ENCODE data around the gene FAM184B.
"Not testable (repeated sequence)": the region's sequence is repeated elsewhere in the genome, so short reads cannot be mapped to it uniquely, and the experiment has no call there.

The FAM184B gene

GRCh38 chr4:17680559-17681280 is 100.7 kb downstream of the FAM184B start:
- no peak for DNase-seq

DNA sequence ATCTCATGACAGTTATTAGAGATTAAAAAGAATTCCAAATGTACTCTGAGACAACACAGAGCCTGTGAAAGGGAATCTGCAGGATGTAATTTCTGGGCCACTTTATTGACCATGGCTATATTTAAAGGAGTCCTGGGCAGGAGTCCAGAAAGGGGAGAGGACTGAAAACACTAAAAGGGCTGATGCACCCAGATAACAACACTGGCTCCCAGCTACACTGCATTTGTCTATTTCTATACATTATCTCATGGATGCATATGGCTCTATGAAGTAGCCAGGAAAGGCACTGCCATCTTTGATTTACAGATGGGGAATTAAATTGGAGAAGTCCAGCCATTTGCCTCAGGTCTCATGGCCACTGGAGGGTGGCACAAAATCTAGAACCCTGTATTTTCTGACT is 111.0 kb downstream of the FAM184B start:
- DNase-seq, result no peak

GRCh38 chr4:17667653-17668201 is 113.7 kb downstream of the FAM184B start:
- peak; percentile 13 for DNase-seq

DNA sequence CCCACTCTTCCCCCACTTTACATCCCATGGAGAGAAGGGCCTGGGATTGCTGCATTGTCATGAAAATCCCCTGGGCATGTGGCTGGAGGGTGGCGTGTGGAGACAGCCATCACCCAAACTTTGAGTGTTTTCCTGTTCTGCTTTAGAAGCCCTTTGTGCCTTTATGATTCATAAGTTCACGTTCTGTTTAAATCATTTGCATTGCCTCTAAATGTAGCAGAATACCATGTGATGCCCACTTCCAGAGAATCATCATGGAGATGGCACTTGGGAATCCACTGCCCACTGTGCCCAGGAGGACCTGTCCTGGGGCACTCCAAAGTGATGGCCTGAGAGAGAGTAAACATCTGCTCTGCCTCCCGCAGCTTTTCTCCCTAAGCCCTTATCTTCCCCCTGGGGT is 114.2 kb downstream of the FAM184B start:
- DNase-seq, result no peak

DNA sequence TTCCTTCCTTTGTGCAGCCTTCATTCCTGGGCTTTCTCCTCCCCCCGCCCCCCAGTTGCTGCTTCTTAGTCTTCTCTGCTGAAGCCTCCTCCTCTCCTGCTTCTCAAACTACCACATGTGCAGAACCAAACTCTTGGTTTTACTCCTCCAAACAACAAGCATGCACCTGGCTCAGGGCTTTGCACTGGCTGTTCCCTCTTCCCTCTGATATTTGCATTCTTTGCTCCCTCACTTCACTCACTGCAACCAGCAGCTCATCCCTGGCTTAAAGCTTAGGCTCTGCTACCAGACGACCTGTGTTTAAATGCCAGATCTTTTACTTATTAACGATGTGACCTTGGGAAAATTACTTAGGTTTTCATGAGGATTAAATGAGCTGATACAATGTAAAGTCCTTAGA is 115.6 kb downstream of the FAM184B start:
- no peak for DNase-seq

DNA sequence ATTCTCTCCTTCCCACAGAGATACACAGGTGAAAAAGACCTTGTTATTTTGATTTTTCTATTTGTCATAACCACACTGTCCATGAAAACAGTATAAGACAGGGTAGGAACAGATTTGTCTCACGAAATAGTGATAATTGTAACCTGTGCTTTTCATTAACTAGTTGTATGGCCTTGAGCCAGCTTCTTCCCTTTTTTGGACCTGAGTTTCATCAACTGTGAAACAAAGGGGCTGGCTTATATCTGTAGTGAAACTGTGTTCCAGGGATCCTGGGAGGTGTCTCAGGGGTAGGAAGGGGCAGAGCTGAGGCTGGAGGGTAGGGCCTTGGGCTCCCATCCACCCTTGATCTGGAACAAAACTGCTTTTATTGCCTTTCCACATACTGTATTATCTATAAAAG is 116.1 kb downstream of the FAM184B start:
- DNase-seq, result no peak

- no peak for DNase-seq
Measured at GRCh38 chr4:17664755-17665154, 116.7 kb downstream of the FAM184B start.

DNA sequence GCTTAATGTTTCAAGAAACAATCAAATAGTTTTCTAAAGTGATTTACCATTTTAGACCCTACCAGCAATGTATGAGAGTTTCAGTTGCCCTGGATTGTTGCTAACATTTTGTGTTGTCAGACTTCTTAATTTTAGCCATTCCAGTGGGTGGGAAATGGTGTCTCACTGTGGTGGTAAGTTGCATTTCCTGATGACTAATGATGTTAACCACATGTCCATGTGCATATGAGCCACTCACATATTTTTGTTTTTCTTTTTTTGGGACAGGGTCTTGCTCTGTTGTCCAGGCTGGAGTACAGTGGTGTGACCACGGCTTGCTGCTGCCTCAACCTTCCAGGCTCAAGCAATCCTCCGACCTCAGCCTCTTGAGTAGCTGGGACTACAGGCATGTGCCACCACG is 118.7 kb downstream of the FAM184B start:
- no peak for DNase-seq

DNA sequence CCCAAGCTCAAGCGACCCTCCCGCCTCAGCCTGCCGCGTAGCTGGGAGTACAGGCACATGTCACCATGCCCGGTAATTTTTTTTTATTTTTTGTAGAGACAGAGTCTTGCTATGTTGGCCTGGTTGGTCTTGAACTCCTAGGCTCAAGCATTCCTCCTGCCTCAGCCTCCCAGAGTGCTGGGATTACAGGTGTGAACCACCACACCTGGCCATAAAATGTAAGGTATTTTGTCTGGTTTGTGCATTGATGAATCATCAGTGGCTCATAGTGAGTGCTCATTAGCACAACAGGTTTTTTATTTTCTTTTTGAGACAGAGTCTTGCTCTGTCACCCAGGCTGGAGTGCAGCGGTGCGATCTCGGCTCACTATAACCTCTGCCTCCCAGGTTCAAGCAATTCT is 122.2 kb downstream of the FAM184B start:
- not testable (repeated sequence) for DNase-seq

DNA sequence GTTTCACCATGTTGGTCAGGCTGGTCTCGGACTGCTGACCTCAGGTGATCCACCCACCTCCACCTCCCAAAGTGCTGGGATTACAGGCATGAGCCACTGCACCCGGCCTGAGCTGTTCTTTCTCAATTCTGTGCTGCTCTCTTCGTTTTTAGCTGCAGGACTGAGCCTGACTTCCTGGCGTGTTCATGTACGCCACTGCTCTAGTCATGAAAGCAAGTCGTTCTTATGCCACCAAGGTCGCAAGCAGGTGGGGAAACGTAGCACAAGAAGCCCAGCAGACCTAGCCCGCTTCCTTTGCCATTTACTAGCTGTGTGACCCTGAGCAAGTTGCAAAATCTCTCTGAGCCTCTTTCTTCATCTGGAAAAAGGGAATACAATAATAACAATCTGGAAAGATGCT is 123.6 kb downstream of the FAM184B start:
- DNase-seq, result no peak

- no peak for DNase-seq
Measured at GRCh38 chr4:17657090-17657489, 124.3 kb downstream of the FAM184B start.

DNA sequence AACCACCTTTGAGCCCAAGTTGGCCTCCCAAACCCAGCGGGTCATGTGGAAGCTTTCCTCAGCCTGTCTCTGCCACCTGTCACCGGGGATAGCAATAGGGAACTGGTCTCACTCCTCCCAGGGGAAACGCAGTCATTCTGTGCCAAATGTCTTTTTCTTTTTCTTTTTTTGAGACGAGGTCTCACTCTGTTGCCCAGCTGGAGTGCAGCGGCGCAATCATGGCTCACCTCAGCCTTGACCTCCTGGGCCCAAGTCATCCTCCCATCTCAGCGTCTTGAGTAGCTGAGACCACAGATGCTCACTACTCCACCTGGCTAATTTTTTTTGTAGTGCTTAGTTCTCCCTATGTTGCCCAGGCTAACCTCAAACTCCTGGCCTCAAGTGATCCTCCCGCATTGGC is 126.7 kb downstream of the FAM184B start:
- DNase-seq, result no peak

GRCh38 chr4:17650406-17650805 is 131.0 kb downstream of the FAM184B start:
- no peak for DNase-seq

- no peak for DNase-seq
Measured at GRCh38 chr4:17647927-17648326, 133.5 kb downstream of the FAM184B start.

GRCh38 chr4:17647176-17647806 is 134.1 kb downstream of the FAM184B start:
- no peak for DNase-seq

- DNase-seq, result no peak
Measured at GRCh38 chr4:17646693-17647092, 134.7 kb downstream of the FAM184B start.

DNA sequence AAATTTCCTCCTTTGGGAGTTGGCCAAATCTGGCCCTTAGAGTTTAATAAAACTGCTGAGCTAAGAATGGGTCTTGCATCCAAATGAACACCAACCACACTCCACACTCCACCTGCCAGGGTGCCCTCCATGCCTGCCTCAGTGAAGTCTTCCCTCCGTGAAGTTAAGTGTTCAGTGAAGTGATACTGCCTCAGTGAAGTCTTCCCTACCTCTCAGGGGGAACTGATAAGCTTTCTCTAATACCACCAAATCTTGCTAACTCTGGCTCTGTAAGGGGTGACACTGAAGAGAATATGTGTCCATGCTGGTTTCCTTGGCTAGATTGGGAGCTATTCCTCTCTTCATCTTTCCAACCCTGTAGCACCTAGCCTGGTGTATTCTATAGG is 139.0 kb downstream of the FAM184B start:
- no peak for DNase-seq

DNA sequence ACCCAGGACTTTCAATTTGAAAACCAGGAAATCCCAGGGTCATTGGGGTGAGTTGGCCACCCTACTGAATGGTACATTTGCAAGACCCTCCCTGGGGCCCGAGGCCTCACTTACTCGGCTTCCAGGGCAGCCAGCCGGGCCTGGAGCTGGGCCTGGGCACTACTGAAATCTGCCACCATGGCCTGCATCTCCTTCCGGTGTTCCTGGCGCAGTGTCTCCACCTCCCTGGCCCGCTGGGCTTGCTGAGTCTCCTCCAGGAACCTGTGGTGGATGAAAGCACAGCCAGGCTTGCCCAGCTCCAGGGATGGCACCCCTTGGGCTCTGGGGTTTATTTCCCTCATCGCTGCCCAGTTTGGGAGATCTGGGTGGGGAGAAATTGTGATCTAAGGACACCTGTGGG is 142.3 kb downstream of the FAM184B start:
- DNase-seq, result no peak

DNA sequence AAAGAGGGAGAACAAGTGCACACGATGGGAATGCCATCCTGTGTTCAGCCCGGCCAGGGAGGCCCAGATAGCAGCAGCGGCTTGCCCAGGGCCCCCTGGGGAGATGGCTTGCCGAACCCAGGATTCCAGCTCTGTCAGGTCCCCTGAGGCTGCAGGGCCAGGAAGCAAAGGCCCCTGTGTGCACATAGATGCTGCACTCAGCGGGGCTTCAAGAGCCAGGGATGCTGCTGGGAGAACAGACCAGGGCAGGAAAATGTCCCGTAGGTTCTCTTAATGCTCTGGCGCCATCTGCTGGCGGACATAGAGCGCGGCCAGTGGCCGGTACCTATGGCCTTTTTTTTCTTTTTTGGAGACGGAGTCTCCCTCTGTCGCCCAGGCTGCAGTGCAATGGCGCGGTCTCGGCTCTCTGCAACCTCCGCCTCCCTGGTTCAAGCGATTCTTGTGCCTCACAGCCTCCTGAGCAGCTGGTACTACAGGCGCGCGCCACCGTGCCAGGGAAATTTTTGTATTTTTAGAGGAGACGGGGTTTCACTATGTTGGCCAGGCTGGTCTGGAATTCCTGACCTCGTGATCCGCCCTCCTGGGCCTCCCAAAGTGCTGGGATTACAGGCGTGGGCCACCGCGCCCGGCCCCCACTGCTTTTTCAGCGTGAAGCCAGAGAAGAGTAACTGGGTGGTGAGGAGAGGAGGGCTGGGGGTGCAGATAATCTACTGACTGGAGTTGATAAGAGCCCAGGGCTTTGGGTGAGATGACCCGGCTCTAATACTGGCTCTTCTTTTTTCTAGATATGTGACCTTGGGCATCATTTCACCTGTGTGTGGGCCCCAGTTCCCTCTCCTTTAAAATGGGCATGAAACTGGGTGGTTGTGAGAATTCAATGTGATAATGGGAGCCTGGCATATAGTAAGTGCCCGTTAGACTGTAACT is 144.5 kb downstream of the FAM184B start:
- peak; percentile 37 for DNase-seq

- DNase-seq, result no peak
Measured at GRCh38 chr4:17636341-17636695, 145.1 kb downstream of the FAM184B start.

- no peak for DNase-seq
Measured at GRCh38 chr4:17635056-17635455, 146.4 kb downstream of the FAM184B start.

- no peak for DNase-seq
Measured at GRCh38 chr4:17633600-17633999, 147.8 kb downstream of the FAM184B start.

DNA sequence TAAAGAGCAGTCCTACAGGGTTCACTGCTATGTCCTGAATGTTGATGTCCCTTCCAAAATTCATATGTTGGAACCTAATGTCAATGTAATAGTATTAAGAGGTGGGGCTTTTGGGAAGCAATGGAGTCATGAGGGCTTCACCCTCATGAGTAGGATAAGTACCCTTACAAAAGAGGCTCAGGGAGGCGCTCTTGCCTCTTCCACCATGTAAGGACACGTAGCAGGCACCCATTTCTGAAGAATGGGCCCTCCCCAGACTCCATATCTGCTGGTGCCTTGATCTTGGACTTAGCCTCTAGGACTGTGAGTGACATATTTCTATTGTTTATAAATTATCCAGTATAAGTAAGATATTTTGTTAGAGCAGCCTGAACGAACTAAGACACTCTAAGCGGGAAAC is 151.2 kb downstream of the FAM184B start:
- DNase-seq, result no peak

DNA sequence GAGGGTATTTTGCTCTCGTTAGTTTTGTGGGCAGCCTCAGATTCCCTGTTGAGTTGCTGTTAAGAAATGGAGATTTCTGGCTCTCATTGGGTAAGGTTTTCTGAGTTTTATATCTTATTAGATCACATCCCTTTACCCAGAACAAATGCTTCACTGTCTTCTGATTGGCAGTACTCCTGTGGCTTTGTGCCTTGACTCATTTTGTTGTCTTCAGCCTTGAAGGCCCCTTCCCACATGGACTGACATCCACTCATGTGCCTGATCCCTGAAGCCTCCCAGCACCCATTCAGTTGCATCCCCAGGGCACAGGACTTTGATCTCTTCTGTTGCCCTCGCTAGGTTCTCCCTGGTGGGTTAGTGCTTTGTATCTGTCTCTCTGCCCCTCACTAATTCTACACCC is 156.6 kb downstream of the FAM184B start:
- DNase-seq, result no peak

All from NCI-H1092 treated with DMSO at 0.1 percent for 48 hours (cell line).